Kidney (tissue), 14 donors: ENCODE results near the gene SH3BP5. TPM values are rescaled to one million over a fixed set of nuclear protein-coding genes. Genes with fewer than 3 reads are reported as not detected.
"Not testable (repeated sequence)": the region's sequence is repeated elsewhere in the genome, so short reads cannot be mapped to it uniquely, and the experiment has no call there.

Experiments
- DNase-seq, 5 donors: peaks; one replicate each; pipeline ENCODE4 v3.0.0-alpha.2; 2013 to 2020
- FAIRE-seq: peaks from 2 replicates; lab custom pipeline; 2012; peaks lifted over from hg19 to GRCh38; lab: Jason Lieb, UNC
- H3K27ac ChIP-seq, 2 donors: one replicate each; pipeline ENCODE4 v1.7.0; 2013; ENCODE audit warnings: low read depth in 2 of 2, low read length in 2 of 2, inconsistent platforms in 1 of 2
- H3K27me3 ChIP-seq: one replicate; pipeline ENCODE4 v1.7.1; 2013; ENCODE audit warnings: low read length, inconsistent platforms; ENCODE audit not compliant: control insufficient read depth, insufficient read depth
- H3K36me3 ChIP-seq, 3 donors: one replicate each; pipeline versions ENCODE4 v1.7.0 to v1.7.1; 2013; ENCODE audit warnings: low read length in 3 of 3, control low read depth in 1 of 3, inconsistent platforms in 1 of 3; ENCODE audit not compliant: insufficient read depth in 3 of 3, control insufficient read depth in 2 of 3
- H3K4me1 ChIP-seq, 3 donors: one replicate each; pipeline versions ENCODE4 v1.7.0 to v1.7.1; 2013; ENCODE audit warnings: low read length in 3 of 3, inconsistent platforms in 1 of 3, low read depth in 1 of 3; ENCODE audit not compliant: control insufficient read depth in 2 of 3, insufficient read depth in 2 of 3
- H3K4me3 ChIP-seq, 3 donors: one replicate each; pipeline versions ENCODE4 v1.7.0 to v1.8.1; 2013; ENCODE audit warnings: low read length in 3 of 3, control low read depth in 1 of 3, inconsistent platforms in 1 of 3
- H3K9ac ChIP-seq, 3 donors: one replicate each; pipeline versions ENCODE4 v1.7.0 to v1.7.1; 2013; ENCODE audit warnings: low read length in 3 of 3, control low read depth in 1 of 3, inconsistent platforms in 1 of 3
- H3K9me3 ChIP-seq, 3 donors: one replicate each; pipeline versions ENCODE4 v1.7.0 to v1.7.1; 2013; ENCODE audit warnings: low read length in 3 of 3, control low read depth in 1 of 3, inconsistent platforms in 1 of 3; ENCODE audit not compliant: control insufficient read depth in 2 of 3, insufficient read depth in 1 of 3
- CTCF ChIP-seq: IDR thresholded peaks from 3 replicates; pipeline ENCODE4 v1.5.1; 2012; ENCODE audit warnings: mild to moderate bottlenecking, moderate library complexity, borderline replicate concordance; ENCODE audit not compliant: insufficient read depth; ENCODE audit errors: extremely low read depth
- intact Hi-C: fragments of 100-400 bp; cut with DNase I; formaldehyde crosslinking; loops from one replicate; pipeline ENCODE4 v1.11.1; 2022
- polyA plus RNA-seq: library from polyadenylated mRNA; stranded (reverse); fragments of 350-450 nt; fragmentation: Illumina TruSeq; extraction: RNeasy Lipid Tissue Mini Kit (QIAGEN cat#74804); gene quantifications from one replicate; pipeline ENCODE4 v1.2.3, GENCODE V29; 2014; ENCODE audit warnings: low read depth, low replicate concordance; ENCODE audit not compliant: insufficient read depth
- total RNA-seq: library from RNA; stranded (reverse); fragmentation: NEBNext Ultra II Directional; extraction: Animal tissue kit (Norgen Biotek cat#: 25700); gene quantifications from one replicate; pipeline ENCODE4 v1.2.1, GENCODE V29; 2021
- donor health status: control.
- donor health status: control.
- donor health status: control.
- donor health status: control.
- donor health status: control.
- donor health status: DM: yes; HTN: yes; CAD: no.
- donor health status: Normal renal cell carcinoma (clear cell type).

The SH3BP5 gene
- total and polyA plus RNA-seq, 2 donors from 2014 or later: 39.1 to 109 TPM

- intact Hi-C loops: no loop called here
Observed at GRCh38 chr3:15368561-15369135, 36.3 kb upstream of the SH3BP5 start.

GRCh38 chr3:15367059-15367458 lies 34.7 kb upstream of the SH3BP5 start:
- no peak for TF ChIP-seq CTCF
- no peak for FAIRE-seq
- intact Hi-C loops: no loop called here
- Histone ChIP-seq H3K9ac (no peak overlapping the region), H3K9me3 (no peaks in the 10 kb centered on the region), H3K4me1 (peaks cover 0 to 11% (median 6%) of the 10 kb centered on the region in 3 donors), H3K27me3 (no peaks in the 10 kb centered on the region), H3K36me3 (no peaks in the 10 kb centered on the region), H3K4me3 (no peak overlapping the region), H3K27ac (no peak overlapping the region)
- no peak for DNase-seq

More at GRCh38 chr3:15368561-15369135, 36.3 kb upstream of the SH3BP5 start:
- no peaks in the 10 kb centered on the region for H3K36me3 ChIP-seq
- H3K9ac ChIP-seq: no peak overlapping the region
- no peak for TF ChIP-seq CTCF
- H3K27me3 ChIP-seq: no peaks in the 10 kb centered on the region
- H3K27ac ChIP-seq: no peak overlapping the region
- H3K4me1 ChIP-seq: peaks cover 0 to 2% (median 0%) of the 10 kb centered on the region in 3 donors
- no peaks in the 10 kb centered on the region for H3K9me3 ChIP-seq
- no peak for DNase-seq
- H3K4me3 ChIP-seq: no peak overlapping the region
- no peak for FAIRE-seq

- H3K36me3 ChIP-seq, H3K27me3 ChIP-seq, H3K9me3 ChIP-seq, H3K9ac ChIP-seq, intact Hi-C loops, FAIRE-seq, H3K4me3 ChIP-seq: not testable (repeated sequence)
- Histone ChIP-seq H3K27ac (peak overlapping the region; percentile 4 to 28), H3K4me1 (peaks cover 0 to 26% (median 11%) of the 10 kb centered on the region in 3 donors)
- DNase-seq: peak in 1 of 5 donors; percentile 31
Observed at GRCh38 chr3:15364078-15364477, 31.7 kb upstream of the SH3BP5 start.

- no peak for TF ChIP-seq CTCF
- FAIRE-seq (no peak), DNase-seq (no peak)
- Histone ChIP-seq H3K9me3 (no peaks in the 10 kb centered on the region), H3K9ac (peak overlapping the region in 1 of 3 donors; percentile 32), H3K27ac (peak overlapping the region; percentile 32 to 56), H3K4me3 (no peak overlapping the region), H3K36me3 (no peaks in the 10 kb centered on the region), H3K4me1 (peaks cover 0 to 26% (median 11%) of the 10 kb centered on the region in 3 donors), H3K27me3 (no peaks in the 10 kb centered on the region)
- intact Hi-C loops: no loop called here
Observed at GRCh38 chr3:15361494-15362214, 29.3 kb upstream of the SH3BP5 start.
